Effector CD4-positive, alpha-beta T cell (primary cell): ENCODE measurements around the gene TRPM3.

Experiments used
- DNase-seq: peaks from one replicate; pipeline ENCODE4 v3.0.0-alpha.2; 2020

Gene TRPM3

GRCh38 chr9:70883056-70883455, 238.4 kb downstream of the TRPM3 start:
- DNase-seq: no peak

- DNase-seq: no peak
Measured at GRCh38 chr9:70881333-70881732, 240.1 kb downstream of the TRPM3 start.

- DNase-seq: no peak
Measured at GRCh38 chr9:70880535-70880934, 240.9 kb downstream of the TRPM3 start.

GRCh38 chr9:70878576-70878975, 242.8 kb downstream of the TRPM3 start:
- DNase-seq: no peak

- no peak for DNase-seq
Measured at GRCh38 chr9:70874451-70874850, 247.0 kb downstream of the TRPM3 start.

- DNase-seq: no peak
Measured at GRCh38 chr9:70873506-70873905, 247.9 kb downstream of the TRPM3 start.

GRCh38 chr9:70868661-70869652, 252.5 kb downstream of the TRPM3 start:
- DNase-seq: no peak

- no peak for DNase-seq
Measured at GRCh38 chr9:70868041-70868440, 253.4 kb downstream of the TRPM3 start.

- DNase-seq: no peak
Measured at GRCh38 chr9:70865471-70865870, 255.9 kb downstream of the TRPM3 start.

- no peak for DNase-seq
Measured at GRCh38 chr9:70861797-70862196, 259.6 kb downstream of the TRPM3 start.

- no peak for DNase-seq
Measured at GRCh38 chr9:70861376-70861775, 260.0 kb downstream of the TRPM3 start.

- DNase-seq: no peak
Measured at GRCh38 chr9:70859694-70860093, 261.7 kb downstream of the TRPM3 start.

GRCh38 chr9:70856411-70856810, 265.0 kb downstream of the TRPM3 start:
- DNase-seq: no peak

- no peak for DNase-seq
Measured at GRCh38 chr9:70852711-70853240, 268.6 kb downstream of the TRPM3 start.

- DNase-seq: no peak
Measured at GRCh38 chr9:70840266-70840665, 281.2 kb downstream of the TRPM3 start.

GRCh38 chr9:70835323-70835722, 286.1 kb downstream of the TRPM3 start:
- DNase-seq: no peak

- no peak for DNase-seq
Measured at GRCh38 chr9:70832492-70832891, 288.9 kb downstream of the TRPM3 start.

- no peak for DNase-seq
Measured at GRCh38 chr9:70830618-70831017, 290.8 kb downstream of the TRPM3 start.

GRCh38 chr9:70829591-70830265, 291.7 kb downstream of the TRPM3 start:
- DNase-seq: no peak

GRCh38 chr9:70826562-70826961, 294.9 kb downstream of the TRPM3 start:
- no peak for DNase-seq

- DNase-seq: no peak
Measured at GRCh38 chr9:70823284-70823683, 298.1 kb downstream of the TRPM3 start.

- no peak for DNase-seq
Measured at GRCh38 chr9:70817311-70817710, 304.1 kb downstream of the TRPM3 start.

- DNase-seq: no peak
Measured at GRCh38 chr9:70816891-70817290, 304.5 kb downstream of the TRPM3 start.

GRCh38 chr9:70816316-70816715, 305.1 kb downstream of the TRPM3 start:
- no peak for DNase-seq
